SK-N-MC (cell line): ENCODE measurements around the gene PHLDA3.

Experiments
- EZH2 ChIP-seq: fragments of 200-600 bp; sonication (generic); IDR thresholded peaks from one replicate; pipeline ENCODE4 v1.6.1; 2017; ENCODE audit warnings: antibody characterized with exemption
- POLR2AphosphoS5 ChIP-seq: IDR thresholded peaks from 2 replicates; pipeline ENCODE4 v1.6.1; 2012; ENCODE audit warnings: mild to moderate bottlenecking, low read depth, low read length, borderline replicate concordance

- TF ChIP-seq POLR2AphosphoS5 (no peak), EZH2 (no peak)
Measured at GRCh38 chr1:201480231-201481003, 11.4 kb upstream of the PHLDA3 start.
